ENCODE measurements around the gene SQSTM1. TPM values are rescaled to one million over a fixed set of nuclear protein-coding genes. Genes with fewer than 3 reads are reported as not detected.

Gene SQSTM1
- total RNA-seq, 2 donors from 2014 or later = 249 to 606 TPM

- H3K36me3 ChIP-seq (replicated peaks in 1 of 2; ENCODE audit: insufficient read depth in 1 of 2, low read depth in 2 of 2) = peaks cover 14 to 28% of the 10 kb centered on the region in 2 donors
- intact Hi-C loops (cut with DNase I) = no loop called here
- no peak overlapping the region for H3K27ac ChIP-seq
- DNase-seq (no peak), ATAC-seq (no peak)
- WGBS, 2 donors = 46 to 51% methylated on average over 3 of the region's 3 CpGs
- H3K27me3 ChIP-seq = no peaks in the 10 kb centered on the region
- no peak for TF ChIP-seq CTCF (IDR thresholded peaks at IDR 0.05)
- no peak for TF ChIP-seq POLR2A (IDR thresholded peaks at IDR 0.05)
- H3K9me3 ChIP-seq = no peaks in the 10 kb centered on the region
- no peak overlapping the region for H3K4me3 ChIP-seq
- H3K4me1 ChIP-seq = peaks cover 58% of the 10 kb centered on the region
Measured at GRCh38 chr5:179824745-179825112, 4.0 kb downstream of the SQSTM1 start.

- no peak overlapping the region for H3K27ac ChIP-seq
- no peaks in the 10 kb centered on the region for H3K9me3 ChIP-seq
- H3K4me3 ChIP-seq = no peak overlapping the region
- DNase-seq = peak in 1 of 4 donors; percentile 29
- peak in 1 of 7 experiments; percentile 4 for TF ChIP-seq CTCF (IDR thresholded peaks at IDR 0.05)
- no peak for TF ChIP-seq POLR2A (IDR thresholded peaks at IDR 0.05)
- no peaks in the 10 kb centered on the region for H3K27me3 ChIP-seq
- ATAC-seq = no peak
- intact Hi-C loops (cut with DNase I) = no loop called here
- WGBS, 2 donors = 78 to 79% methylated on average over 8 to 13 of the region's 13 CpGs
- H3K36me3 ChIP-seq (replicated peaks in 1 of 2; ENCODE audit: insufficient read depth in 1 of 2, low read depth in 2 of 2) = peaks cover 19 to 30% of the 10 kb centered on the region in 2 donors
- peaks cover 51% of the 10 kb centered on the region for H3K4me1 ChIP-seq
Measured at GRCh38 chr5:179825655-179826182, 5.0 kb downstream of the SQSTM1 start.

GRCh38 chr5:179827680-179828079 lies 7.0 kb downstream of the SQSTM1 start:
- peaks cover 27 to 42% of the 10 kb centered on the region in 2 donors for H3K36me3 ChIP-seq (replicated peaks in 1 of 2; ENCODE audit: insufficient read depth in 1 of 2, low read depth in 2 of 2)
- ATAC-seq = no peak
- TF ChIP-seq CTCF (IDR thresholded peaks at IDR 0.05) = no peak
- TF ChIP-seq POLR2A (IDR thresholded peaks at IDR 0.05) = no peak
- no peak overlapping the region for H3K4me3 ChIP-seq
- H3K4me1 ChIP-seq = peaks cover 44% of the 10 kb centered on the region
- peak in 2 of 4 donors; percentile 16 to 57 for DNase-seq
- H3K27ac ChIP-seq = peak overlapping the region in 1 of 4 donors; percentile 52
- intact Hi-C loops (cut with DNase I) = no loop called here
- no peaks in the 10 kb centered on the region for H3K27me3 ChIP-seq
- WGBS, 2 donors = 66 to 86% methylated on average over 6 to 9 of the region's 9 CpGs
- H3K9me3 ChIP-seq = no peaks in the 10 kb centered on the region

GRCh38 chr5:179828756-179829421 lies 8.2 kb downstream of the SQSTM1 start:
- DNase-seq = no peak
- Histone ChIP-seq H3K4me1 (peaks cover 32% of the 10 kb centered on the region), H3K27ac (peak overlapping the region in 2 of 4 donors; percentile 6 to 15), H3K36me3 (replicated peaks in 1 of 2; ENCODE audit: insufficient read depth in 1 of 2, low read depth in 2 of 2) (peaks cover 35 to 53% of the 10 kb centered on the region in 2 donors), H3K27me3 (no peaks in the 10 kb centered on the region), H3K9me3 (no peaks in the 10 kb centered on the region), H3K4me3 (no peak overlapping the region)
- TF ChIP-seq POLR2A (IDR thresholded peaks at IDR 0.05) (no peak), CTCF (IDR thresholded peaks at IDR 0.05) (no peak)
- ATAC-seq = no peak
- intact Hi-C loops (cut with DNase I) = no loop called here
- WGBS, 2 donors = 95% methylated on average over 3 of the region's 3 CpGs

All from body of pancreas (tissue), 4 donors.